Central memory CD8-positive, alpha-beta T cell (primary cell): ENCODE measurements around the gene ADAMTS12.

Source experiments
- ATAC-seq: fragments of 150-1000 bp; cut with Tn5 transposase; replicated peaks from 2 replicates; pipeline ENCODE4 v1.10.0; 2022; ENCODE audit warnings: mild to moderate bottlenecking, moderate FRiP score, moderate number of reproducible peaks; ENCODE audit not compliant: poor library complexity, severe bottlenecking; ENCODE audit errors: extremely low read depth
- DNase-seq, 2 donors: peaks; one replicate each; pipeline ENCODE4 v3.0.0; 2021; ENCODE audit warnings: low spot score in 2 of 2
- H3K27ac Mint-ChIP-seq: one replicate; pipeline ENCODE4 v1.8.0; 2022; ENCODE audit warnings: low read depth, mild to moderate bottlenecking, moderate library complexity, mixed read lengths
- H3K27me3 Mint-ChIP-seq: one replicate; pipeline ENCODE4 v1.8.0; 2022; ENCODE audit warnings: mixed read lengths
- H3K36me3 Mint-ChIP-seq: one replicate; pipeline ENCODE4 v1.8.0; 2022; ENCODE audit warnings: mild to moderate bottlenecking, moderate library complexity, mixed read lengths; ENCODE audit not compliant: insufficient read depth
- H3K4me1 Mint-ChIP-seq: one replicate; pipeline ENCODE4 v1.8.0; 2022; ENCODE audit warnings: mixed read lengths
- H3K4me3 Mint-ChIP-seq: one replicate; pipeline ENCODE4 v1.8.0; 2022; ENCODE audit warnings: mild to moderate bottlenecking, moderate library complexity, mixed read lengths
- H3K9me3 Mint-ChIP-seq: one replicate; pipeline ENCODE4 v1.8.0; 2022; ENCODE audit warnings: mixed read lengths

The ADAMTS12 gene

GRCh38 chr5:33781286-33781685 lies 110.5 kb downstream of the ADAMTS12 start:
- ATAC-seq (no peak), DNase-seq (no peak)
- H3K4me3 Mint-ChIP-seq = no peak overlapping the region
- peaks cover 10% of the 10 kb centered on the region for H3K27me3 Mint-ChIP-seq
- H3K4me1 Mint-ChIP-seq = no peaks in the 10 kb centered on the region
- no peak overlapping the region for H3K27ac Mint-ChIP-seq
- no peaks in the 10 kb centered on the region for H3K9me3 Mint-ChIP-seq
- no peaks in the 10 kb centered on the region for H3K36me3 Mint-ChIP-seq

GRCh38 chr5:33776151-33776660 lies 115.6 kb downstream of the ADAMTS12 start:
- Mint-ChIP-seq H3K36me3 (no peaks in the 10 kb centered on the region), H3K4me1 (no peaks in the 10 kb centered on the region), H3K9me3 (no peaks in the 10 kb centered on the region), H3K4me3 (no peak overlapping the region), H3K27ac (no peak overlapping the region), H3K27me3 (peaks cover 30% of the 10 kb centered on the region)
- no peak for DNase-seq
- no peak for ATAC-seq

GRCh38 chr5:33774341-33774740 lies 117.4 kb downstream of the ADAMTS12 start:
- ATAC-seq (no peak), DNase-seq (no peak)
- Mint-ChIP-seq H3K36me3 (no peaks in the 10 kb centered on the region), H3K27ac (no peak overlapping the region), H3K9me3 (no peaks in the 10 kb centered on the region), H3K27me3 (peaks cover 30% of the 10 kb centered on the region), H3K4me1 (no peaks in the 10 kb centered on the region), H3K4me3 (no peak overlapping the region)

GRCh38 chr5:33772380-33772897 lies 119.4 kb downstream of the ADAMTS12 start:
- Mint-ChIP-seq H3K27me3 (peaks cover 22% of the 10 kb centered on the region), H3K4me1 (no peaks in the 10 kb centered on the region), H3K4me3 (no peak overlapping the region), H3K9me3 (no peaks in the 10 kb centered on the region), H3K36me3 (no peaks in the 10 kb centered on the region), H3K27ac (no peak overlapping the region)
- no peak for ATAC-seq
- DNase-seq = no peak

GRCh38 chr5:33769968-33770367 lies 121.8 kb downstream of the ADAMTS12 start:
- Mint-ChIP-seq H3K4me1 (no peaks in the 10 kb centered on the region), H3K27ac (no peak overlapping the region), H3K4me3 (no peak overlapping the region), H3K36me3 (no peaks in the 10 kb centered on the region), H3K9me3 (no peaks in the 10 kb centered on the region), H3K27me3 (peaks cover 7% of the 10 kb centered on the region)
- ATAC-seq (no peak), DNase-seq (no peak)

- ATAC-seq (no peak), DNase-seq (no peak)
- H3K9me3 Mint-ChIP-seq = no peaks in the 10 kb centered on the region
- H3K36me3 Mint-ChIP-seq = no peaks in the 10 kb centered on the region
- no peaks in the 10 kb centered on the region for H3K4me1 Mint-ChIP-seq
- no peaks in the 10 kb centered on the region for H3K27me3 Mint-ChIP-seq
- no peak overlapping the region for H3K27ac Mint-ChIP-seq
- H3K4me3 Mint-ChIP-seq = no peak overlapping the region
Measured at GRCh38 chr5:33769196-33769595, 122.6 kb downstream of the ADAMTS12 start.

- Mint-ChIP-seq H3K27ac (no peak overlapping the region), H3K36me3 (no peaks in the 10 kb centered on the region), H3K27me3 (no peaks in the 10 kb centered on the region), H3K9me3 (no peaks in the 10 kb centered on the region), H3K4me3 (no peak overlapping the region), H3K4me1 (no peaks in the 10 kb centered on the region)
- ATAC-seq (no peak), DNase-seq (no peak)
Measured at GRCh38 chr5:33766023-33766422, 125.8 kb downstream of the ADAMTS12 start.

GRCh38 chr5:33764786-33765185 lies 127.0 kb downstream of the ADAMTS12 start:
- Mint-ChIP-seq H3K27me3 (no peaks in the 10 kb centered on the region), H3K27ac (no peak overlapping the region), H3K36me3 (peaks cover 1% of the 10 kb centered on the region), H3K4me3 (no peak overlapping the region), H3K9me3 (no peaks in the 10 kb centered on the region), H3K4me1 (no peaks in the 10 kb centered on the region)
- no peak for ATAC-seq
- DNase-seq = no peak

GRCh38 chr5:33763435-33763834 lies 128.4 kb downstream of the ADAMTS12 start:
- no peaks in the 10 kb centered on the region for H3K27me3 Mint-ChIP-seq
- no peaks in the 10 kb centered on the region for H3K4me1 Mint-ChIP-seq
- peaks cover 1% of the 10 kb centered on the region for H3K36me3 Mint-ChIP-seq
- H3K9me3 Mint-ChIP-seq = no peaks in the 10 kb centered on the region
- H3K27ac Mint-ChIP-seq = no peak overlapping the region
- no peak for ATAC-seq
- H3K4me3 Mint-ChIP-seq = no peak overlapping the region
- no peak for DNase-seq

- Mint-ChIP-seq H3K27ac (no peak overlapping the region), H3K36me3 (peaks cover 1% of the 10 kb centered on the region), H3K4me1 (no peaks in the 10 kb centered on the region), H3K9me3 (no peaks in the 10 kb centered on the region), H3K27me3 (no peaks in the 10 kb centered on the region), H3K4me3 (no peak overlapping the region)
- DNase-seq = no peak
- no peak for ATAC-seq
Measured at GRCh38 chr5:33762859-33763258, 128.9 kb downstream of the ADAMTS12 start.

- DNase-seq = no peak
- no peak for ATAC-seq
- Mint-ChIP-seq H3K4me1 (no peaks in the 10 kb centered on the region), H3K27me3 (no peaks in the 10 kb centered on the region), H3K4me3 (no peak overlapping the region), H3K36me3 (peaks cover 1% of the 10 kb centered on the region), H3K9me3 (no peaks in the 10 kb centered on the region), H3K27ac (no peak overlapping the region)
Measured at GRCh38 chr5:33761139-33761538, 130.7 kb downstream of the ADAMTS12 start.

GRCh38 chr5:33758737-33759136 lies 133.1 kb downstream of the ADAMTS12 start:
- H3K27me3 Mint-ChIP-seq = peaks cover 3% of the 10 kb centered on the region
- H3K9me3 Mint-ChIP-seq = no peaks in the 10 kb centered on the region
- H3K27ac Mint-ChIP-seq = no peak overlapping the region
- H3K4me3 Mint-ChIP-seq = no peak overlapping the region
- DNase-seq (no peak), ATAC-seq (no peak)
- peaks cover 1% of the 10 kb centered on the region for H3K36me3 Mint-ChIP-seq
- no peaks in the 10 kb centered on the region for H3K4me1 Mint-ChIP-seq

- no peak for DNase-seq
- H3K4me3 Mint-ChIP-seq = no peak overlapping the region
- peaks cover 1% of the 10 kb centered on the region for H3K36me3 Mint-ChIP-seq
- H3K27ac Mint-ChIP-seq = no peak overlapping the region
- no peaks in the 10 kb centered on the region for H3K4me1 Mint-ChIP-seq
- peaks cover 21% of the 10 kb centered on the region for H3K27me3 Mint-ChIP-seq
- no peak for ATAC-seq
- H3K9me3 Mint-ChIP-seq = no peaks in the 10 kb centered on the region
Measured at GRCh38 chr5:33756491-33756890, 135.3 kb downstream of the ADAMTS12 start.

- H3K27ac Mint-ChIP-seq = no peak overlapping the region
Measured at GRCh38 chr5:33755231-33755630, 136.6 kb downstream of the ADAMTS12 start.

More at GRCh38 chr5:33755231-33755630, 136.6 kb downstream of the ADAMTS12 start:
- Mint-ChIP-seq H3K36me3 (peaks cover 1% of the 10 kb centered on the region), H3K4me1 (no peaks in the 10 kb centered on the region), H3K9me3 (no peaks in the 10 kb centered on the region), H3K27me3 (peaks cover 21% of the 10 kb centered on the region), H3K4me3 (no peak overlapping the region)
- DNase-seq = no peak
- no peak for ATAC-seq
